GM19035 (cell line): ENCODE data around the gene FSTL4.
"Not testable (repeated sequence)": the region's sequence is repeated elsewhere in the genome, so short reads cannot be mapped to it uniquely, and the experiment has no call there.

Experiments used
- ATAC-seq: cut with Tn5 transposase; IDR thresholded peaks from one replicate; pipeline ENCODE4 v1.9.1; 2021; ENCODE audit not compliant: unreplicated experiment

Gene FSTL4

DNA sequence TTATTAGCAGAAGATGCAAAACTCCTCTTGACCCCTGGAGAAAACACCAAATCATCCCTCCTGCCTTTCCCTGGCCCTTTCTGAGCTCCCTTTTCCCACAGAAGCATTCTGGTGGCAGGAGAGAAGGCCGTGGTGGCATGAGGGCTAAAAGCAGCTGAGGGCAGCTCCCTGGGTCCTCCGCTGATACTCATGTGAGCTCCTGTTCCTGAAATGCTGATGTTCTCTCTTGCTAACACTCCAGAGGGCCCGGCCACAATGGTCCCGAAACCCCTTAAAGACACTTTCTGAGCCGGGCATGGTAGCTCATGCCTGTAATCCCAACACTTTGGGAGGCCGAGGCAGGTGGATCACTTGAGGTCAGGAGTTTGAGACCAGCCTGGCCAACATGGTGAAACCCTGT lies 377.4 kb downstream of the FSTL4 start:
- no peak for ATAC-seq

DNA sequence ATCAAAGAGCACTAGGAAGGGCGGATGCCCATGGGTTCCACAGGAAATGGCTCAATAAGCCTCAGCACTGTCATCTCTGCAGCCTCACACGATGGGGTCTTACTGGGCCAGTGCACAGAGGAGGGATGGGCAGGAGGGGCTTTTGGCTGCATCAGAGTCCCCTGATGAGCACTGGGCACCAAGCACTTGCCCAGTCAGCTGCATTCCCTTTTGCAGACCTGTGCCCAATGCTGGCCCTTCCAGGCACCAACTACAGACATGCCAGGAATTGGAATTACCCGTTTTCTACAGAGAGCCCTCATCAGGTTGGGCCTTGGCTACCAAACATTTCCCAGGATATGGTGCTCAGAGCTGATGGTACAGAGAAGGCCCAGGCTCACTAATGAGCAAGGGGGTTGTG lies 378.1 kb downstream of the FSTL4 start:
- no peak for ATAC-seq

DNA sequence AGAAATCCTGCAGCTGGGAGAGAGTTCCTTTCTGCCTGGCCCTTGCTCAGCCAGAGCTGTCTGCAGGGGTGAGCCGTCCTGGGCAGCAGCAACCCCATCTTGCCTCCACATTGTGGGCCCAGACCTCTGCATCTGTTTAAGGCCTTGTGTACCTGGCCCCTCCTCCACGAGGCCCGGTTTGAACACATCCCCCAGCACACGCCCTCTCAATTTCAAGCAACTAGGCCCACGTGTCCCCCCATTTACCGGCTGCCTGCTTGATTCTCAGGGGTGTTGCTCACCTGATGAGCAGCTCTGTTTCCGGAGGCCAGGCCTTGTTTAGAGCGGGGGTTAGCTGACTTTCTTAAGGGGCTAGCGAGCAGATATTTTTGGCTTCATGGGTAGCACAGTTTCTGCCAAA lies 378.7 kb downstream of the FSTL4 start:
- ATAC-seq: no peak

DNA sequence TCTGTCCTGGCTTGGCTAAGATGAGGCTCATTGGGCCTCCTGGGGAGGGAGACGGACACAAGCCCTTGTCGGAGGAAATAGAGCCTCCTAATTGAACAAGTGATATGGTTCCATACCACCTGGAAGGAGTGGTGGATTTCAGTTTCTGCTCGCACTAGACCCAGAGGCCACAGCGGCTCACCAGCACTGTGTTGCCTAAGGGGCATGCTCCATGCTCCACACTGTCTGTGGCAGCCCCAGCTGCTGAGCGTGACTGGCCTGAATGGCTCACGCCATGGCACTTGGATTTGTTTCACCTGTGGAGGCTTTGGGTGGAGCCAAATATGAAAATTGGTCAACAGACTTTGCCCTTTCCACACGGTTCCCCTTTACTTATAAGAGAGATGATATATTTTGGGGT lies 379.4 kb downstream of the FSTL4 start:
- no peak for ATAC-seq

DNA sequence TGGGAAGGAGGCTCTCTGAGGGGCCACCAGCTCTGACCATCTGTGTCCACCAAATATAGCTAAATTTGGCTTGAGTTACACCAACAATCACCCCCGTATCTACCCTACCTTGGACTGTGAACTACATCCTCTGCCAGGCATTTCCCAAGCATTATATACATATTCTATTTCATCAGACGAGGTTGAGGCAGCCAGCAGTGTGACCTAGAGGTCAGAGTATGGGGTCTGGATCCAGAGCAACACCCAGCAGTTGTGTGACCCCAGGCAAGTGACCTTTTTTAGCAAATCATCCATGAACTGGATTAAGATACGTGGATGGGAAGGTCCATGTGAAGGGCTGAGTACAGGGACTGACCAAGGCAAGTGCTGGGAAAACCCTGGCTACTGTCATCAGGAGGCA lies 379.9 kb downstream of the FSTL4 start:
- ATAC-seq: no peak

DNA sequence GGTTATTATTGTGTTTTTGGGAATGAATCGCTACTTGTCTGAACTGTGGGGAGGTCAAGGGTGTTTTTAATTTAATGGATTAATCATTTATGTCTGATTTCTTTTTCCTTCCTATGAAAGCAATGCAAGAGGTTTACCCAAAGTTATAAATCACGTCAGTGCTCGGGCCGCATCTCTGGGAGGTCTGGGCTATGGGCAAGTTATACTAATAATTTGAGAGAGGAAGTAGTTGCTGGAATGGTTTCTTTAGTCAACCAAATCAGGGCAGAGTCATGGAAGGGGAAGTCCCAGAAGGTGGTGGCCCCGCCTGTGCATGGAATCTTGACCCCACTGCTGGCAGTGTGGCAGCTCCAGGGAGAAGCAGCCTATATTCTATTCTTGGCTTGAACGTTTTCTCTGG lies 380.3 kb downstream of the FSTL4 start:
- ATAC-seq: no peak

DNA sequence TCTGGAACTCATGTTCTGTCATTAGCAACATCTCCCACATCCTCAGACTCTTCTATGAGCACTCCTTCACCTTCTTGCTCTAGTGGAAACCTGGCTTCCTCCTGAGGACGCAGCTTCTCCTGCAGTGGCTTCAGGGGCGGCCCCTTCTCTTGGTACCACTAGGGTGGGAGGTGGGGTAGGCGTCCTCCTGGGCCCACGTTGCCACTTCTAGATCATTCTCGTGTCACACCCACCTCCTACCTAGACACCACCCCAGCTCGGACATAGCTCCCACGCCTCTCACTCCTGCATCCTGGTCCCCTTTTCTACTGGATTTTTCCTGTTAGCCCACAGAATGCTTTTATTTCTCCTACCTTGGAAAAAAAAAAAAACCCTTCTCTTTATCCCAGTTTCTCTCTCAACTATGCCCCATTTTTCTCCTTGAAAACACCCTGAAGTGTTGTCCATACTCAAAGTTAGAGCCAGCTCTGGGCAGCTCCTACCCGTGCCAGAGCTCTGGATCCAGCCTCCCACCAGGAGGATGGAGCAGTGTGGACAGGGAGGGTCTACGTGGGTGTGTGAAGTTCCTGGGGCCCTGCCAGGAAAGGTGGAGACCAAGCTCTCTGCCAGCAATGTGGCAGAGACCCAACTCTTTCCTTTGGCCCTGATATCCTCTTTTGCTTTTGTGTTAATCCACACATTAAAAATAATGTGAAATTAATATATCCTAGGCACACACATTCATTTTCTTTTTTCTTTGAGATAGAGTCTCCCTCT lies 381.3 kb downstream of the FSTL4 start:
- ATAC-seq: no peak

DNA sequence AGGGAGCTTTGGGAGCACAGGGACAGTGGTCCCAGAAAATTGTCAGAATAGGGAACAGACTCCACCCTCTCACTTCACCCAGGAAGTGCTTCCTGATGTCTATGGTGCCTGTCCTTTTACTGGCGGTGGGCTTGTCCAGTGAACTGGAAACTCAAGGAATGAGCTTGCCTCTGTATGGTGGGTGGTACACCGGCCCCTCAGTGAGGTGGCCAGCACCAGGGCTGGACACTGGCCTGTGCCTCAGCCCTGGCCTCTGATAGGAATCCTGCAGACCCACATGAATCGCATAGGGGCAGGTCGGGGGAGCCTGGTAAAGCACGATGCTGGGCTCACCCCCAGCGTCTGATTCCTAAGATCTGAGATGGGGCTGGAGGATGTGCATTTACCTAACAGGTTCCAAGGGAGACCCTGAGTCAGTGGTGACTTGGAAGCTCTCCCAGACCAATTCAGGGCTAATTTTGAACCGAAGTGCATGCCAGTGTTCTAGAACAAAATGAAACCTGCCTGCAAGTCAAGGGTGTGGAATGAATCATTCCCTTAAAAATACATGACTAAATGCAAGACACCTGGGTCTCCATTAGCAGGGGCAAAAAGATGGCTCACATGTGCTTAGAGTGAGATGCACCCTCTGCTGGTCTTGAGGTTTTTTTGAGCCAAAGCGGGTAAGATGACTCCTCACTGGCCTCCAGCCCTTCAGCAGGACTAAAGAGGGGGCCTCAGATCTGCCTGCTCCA lies 382.2 kb downstream of the FSTL4 start:
- ATAC-seq: no peak

DNA sequence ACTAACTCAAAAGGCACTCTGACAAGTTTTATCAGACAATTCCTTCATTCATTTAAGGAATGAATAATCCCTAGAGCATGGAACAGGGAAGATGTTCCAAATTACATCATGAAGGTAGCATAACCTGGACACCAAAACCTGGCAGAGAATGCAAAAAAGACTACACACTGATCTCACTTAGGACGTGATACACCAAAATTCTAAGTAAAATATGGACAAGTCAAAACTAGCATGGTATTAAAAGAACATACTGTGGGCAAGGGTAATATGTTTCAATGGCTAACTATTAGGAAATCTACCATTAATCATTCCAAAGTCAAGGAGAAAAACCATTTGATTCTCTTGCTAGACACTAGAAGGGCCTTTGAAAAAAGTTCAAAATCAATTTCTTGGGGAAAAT lies 384.0 kb downstream of the FSTL4 start:
- ATAC-seq: no peak

DNA sequence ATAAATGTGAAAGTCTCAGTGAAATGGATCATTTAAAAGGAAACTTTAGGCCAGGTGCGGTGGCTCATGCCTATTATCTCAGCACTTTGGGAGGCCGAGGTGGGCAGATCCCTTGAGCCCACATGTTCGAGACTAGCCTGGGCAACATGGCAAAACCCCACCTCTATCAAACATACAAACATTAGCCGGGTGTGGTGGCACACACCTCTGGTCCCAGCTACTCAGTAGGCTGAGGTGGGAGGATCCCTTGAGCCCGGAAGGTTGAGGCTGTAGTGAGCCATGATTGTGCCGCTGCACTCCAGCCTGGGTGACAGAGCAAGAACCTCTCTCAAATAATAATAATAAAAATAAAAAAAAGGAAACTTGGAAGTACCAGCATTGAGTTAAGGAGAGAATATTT lies 384.4 kb downstream of the FSTL4 start:
- ATAC-seq: no peak

DNA sequence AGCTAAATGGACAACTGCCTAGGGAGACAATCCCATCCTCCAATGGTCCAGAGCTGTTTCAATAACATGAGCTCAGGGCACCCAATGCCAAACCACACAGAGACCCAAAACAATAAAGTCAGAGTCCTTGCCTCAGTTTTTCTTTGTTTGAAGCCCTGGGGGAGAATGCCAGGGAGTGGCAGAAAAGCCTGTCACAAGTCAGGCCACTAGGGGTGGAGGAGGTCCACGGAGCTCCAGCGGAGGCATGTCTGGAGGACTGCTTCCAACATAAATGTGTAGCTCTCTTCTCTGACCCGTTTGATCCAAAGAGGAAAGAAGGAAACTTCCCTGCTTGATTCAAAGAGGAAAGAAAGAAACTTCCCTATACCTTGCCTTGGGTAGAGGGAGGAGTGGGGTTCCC lies 385.3 kb downstream of the FSTL4 start:
- no peak for ATAC-seq

DNA sequence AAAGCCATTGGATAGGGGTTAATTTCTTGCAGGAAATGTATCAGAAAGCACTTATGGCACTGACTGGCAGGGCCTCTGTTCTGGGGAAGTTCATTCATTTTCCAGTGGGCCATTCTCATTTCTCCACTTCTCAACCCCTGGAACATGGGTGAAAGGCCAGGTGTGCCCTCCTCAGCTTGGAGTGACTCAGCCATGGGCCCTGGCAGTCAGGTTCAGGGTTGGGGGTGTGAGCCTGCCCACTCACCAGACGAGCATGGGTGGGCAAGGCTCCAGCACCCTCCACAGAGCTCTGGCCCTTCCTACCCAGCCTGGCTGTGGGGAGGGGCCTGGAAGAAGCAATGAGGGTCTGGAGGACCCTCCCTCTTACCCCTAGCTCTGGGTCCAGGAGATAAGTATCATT lies 386.2 kb downstream of the FSTL4 start:
- no peak for ATAC-seq

DNA sequence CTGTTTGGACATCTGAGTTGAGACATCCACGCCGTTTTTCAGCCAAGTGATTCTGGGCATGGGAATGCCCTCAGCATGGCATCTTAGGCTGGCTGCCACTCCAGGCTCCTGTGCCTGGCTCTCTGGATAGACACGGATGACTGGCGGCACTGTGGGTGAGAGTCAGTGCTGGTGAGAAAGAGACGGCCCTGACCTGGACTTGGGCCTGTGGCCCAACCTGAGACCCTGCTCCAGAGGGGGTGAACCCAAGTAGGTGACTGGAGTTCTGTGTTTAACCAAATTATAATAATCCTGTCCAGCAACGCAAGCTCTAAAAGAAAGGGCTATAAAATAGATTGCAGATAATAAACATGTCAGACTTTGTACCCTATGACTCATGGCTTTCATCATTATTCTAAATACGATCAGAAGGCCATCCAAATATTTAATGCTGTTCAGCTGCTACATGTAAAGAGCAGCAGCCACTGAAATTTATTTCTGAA lies 386.6 kb downstream of the FSTL4 start:
- no peak for ATAC-seq

DNA sequence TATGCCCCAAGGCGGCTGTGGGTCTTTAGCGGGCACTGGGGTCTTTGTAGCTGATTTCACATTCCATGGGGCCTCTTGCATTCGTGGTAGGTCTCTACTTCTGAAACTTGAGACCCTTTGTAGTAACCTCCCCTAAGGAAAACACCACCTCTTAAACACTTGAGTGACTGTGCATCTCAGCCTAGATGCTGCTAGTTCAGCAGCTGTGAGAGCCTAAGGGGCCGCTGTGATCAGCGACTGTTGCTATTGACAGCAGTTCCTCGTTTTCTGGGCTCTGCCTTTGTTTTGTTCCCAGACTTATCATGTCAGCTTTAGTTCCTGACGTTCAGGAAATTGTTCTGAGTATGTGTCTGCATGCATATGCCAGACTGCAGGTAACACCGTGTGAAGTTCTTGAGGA lies 389.4 kb downstream of the FSTL4 start:
- no peak for ATAC-seq

DNA sequence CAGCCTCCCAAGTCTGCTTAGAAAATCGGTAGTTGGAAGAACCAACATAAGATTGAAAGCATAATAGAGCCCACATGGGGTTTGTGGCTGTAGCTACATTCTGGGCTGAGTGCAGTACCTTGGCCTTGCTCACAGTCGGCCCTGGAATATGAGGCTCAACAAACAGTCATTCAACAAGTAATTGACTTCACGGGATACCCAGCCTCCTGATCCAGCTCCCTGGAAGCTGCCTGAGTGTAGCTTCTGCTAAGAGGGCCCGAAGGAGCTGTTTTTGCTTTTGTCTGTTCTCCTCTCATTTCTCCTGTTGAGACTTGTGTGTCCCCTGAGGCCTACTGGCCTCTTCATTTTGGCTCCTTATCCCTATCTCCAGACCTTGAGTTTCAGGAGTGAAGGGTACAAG lies 389.8 kb downstream of the FSTL4 start:
- ATAC-seq: no peak

DNA sequence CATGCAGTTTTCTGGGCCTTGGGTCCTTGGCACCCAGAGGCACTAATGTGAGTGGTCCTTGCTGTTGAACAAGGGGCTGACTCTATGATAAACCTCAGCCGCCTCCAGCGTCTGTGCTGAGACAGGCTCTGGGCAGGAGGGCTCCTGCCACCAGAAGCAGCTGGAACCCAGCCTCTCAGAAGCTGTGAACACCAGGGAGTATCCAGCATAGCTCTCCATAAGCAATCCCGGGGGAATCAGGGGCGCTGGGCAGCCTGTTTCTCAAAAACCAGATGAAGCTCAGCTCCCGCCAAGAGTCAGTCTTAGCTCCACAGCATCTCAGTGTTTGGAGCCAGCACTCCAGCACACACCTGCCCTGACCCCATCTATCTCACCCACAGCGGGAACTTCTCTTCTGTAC lies 390.3 kb downstream of the FSTL4 start:
- no peak for ATAC-seq

DNA sequence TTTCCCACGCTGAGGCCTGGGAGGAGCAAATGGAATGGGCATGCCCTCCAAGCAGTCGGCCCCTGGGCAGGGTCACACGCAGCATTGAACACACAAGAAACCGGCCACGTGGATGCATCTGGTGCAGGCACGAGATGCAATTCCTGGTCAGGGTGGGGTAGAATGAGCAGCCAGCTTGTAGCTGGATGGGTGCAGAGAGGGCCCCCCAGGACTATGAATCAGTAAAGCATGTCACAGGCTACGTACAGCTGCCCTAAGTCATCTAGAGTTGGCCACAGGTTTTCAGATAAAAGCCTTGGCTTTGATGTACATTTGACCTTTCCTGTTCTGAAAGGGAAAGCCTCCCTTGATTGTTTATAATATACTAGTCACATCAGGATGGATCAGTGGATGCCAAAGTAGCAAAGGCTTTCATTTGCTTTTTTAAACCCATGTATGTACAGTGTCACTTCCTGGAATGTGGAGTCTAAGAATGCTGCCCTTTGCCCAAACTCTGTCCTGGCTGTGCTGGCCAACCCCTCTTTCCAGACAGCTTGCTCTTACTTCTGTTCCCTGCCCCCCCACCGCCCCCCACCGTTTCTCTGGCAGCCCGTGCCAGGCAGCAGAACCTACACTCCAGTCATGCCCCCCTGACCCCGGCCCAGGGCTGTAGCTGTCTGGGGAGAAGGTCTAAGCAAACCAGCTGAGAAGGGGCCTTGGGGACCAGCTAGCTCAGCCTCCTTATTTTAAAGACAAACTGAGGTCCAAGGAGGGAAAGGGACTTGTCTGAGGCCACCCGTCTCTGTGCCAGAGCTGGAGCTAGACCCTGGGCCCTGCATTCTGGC lies 391.3 kb downstream of the FSTL4 start:
- no peak for ATAC-seq

DNA sequence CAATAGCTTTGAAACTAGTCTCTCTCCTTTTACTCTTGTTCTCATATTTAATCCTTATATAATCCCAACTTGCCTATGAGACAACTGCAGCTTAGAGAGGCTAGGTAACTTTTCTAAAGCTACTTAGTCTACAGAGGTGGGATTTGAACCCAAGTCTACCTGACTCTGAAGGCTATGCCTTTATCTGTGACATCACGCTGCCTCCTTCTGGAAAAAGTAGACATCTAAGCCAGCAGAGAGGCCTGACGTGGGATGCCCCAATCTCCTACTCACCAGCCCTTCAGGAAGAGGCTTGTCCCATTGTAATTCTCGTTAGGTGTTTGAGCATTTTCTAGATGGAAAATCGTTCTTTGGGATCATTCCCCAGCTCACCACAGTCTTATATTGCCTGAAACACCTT lies 393.0 kb downstream of the FSTL4 start:
- ATAC-seq: no peak

DNA sequence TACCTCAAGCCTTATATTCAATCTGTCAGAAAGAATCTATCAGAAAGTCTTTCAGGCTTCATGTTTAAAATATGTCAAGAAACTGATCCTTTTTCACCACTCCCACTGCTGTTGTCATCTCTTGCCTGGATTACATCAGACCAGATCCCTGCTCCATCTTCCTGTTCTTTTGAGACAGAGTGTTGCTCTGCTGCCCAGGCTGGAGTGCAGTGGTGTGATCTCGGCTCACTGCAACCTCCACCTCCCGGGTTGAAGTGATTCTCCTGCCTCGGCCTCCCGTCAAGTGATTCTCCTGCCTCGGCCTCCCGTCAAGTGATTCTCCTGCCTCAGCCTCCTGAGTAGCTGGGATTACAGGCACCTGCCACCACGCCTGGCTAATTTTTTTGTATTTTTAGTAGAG lies 396.2 kb downstream of the FSTL4 start:
- ATAC-seq: not testable (repeated sequence)

DNA sequence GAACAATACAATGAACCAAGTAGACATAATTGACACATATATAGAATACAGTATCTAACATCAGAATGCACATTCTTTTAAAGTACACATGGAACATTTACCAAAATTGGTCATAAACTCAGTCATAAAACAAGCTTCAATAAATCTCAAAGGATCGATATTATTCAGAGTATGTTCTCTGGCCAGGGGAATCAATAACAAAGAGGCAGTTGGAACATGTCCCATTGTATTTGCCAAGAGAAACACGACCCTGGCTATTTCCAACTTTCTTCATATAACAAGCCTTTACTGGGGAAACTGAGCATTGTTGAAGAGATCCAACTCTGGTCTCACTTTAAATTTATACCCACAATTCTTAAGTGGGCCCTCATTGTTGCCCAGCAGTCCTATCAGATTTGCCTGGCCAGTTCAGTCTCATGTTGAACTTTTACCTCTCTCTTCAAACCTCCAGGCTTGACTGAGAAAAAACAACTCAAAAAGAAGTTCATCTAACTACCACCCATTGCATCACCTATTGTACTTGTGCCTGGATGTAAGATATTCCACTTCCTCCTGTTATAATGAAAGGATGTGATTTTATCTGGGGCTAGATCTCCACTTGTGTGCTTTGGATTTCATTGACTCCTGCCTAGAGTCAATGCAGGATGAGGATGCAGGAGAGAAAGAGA lies 398.1 kb downstream of the FSTL4 start:
- ATAC-seq: no peak

DNA sequence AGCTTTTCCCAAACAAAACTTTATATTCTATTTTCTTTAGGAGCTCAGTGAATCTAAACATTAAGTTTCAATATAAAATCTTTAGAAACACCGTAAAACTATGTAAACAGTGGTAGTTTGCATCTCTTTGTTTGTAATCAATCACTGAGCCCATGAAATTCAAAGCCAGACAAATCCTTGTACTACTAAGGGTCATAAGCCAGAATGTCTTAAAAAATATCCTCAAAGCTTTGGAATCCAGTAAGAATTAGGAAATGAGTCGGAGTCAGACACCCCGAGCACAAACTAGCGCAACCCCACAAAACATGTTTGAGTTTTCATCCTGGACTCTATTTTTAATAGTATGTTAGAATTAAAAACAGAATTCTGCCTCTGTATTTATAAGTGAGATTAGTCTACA lies 406.7 kb downstream of the FSTL4 start:
- ATAC-seq: no peak
